Gastroesophageal sphincter (tissue), 3 donors: Measurements from ENCODE around the gene NPIPA5.

Experiments used
- EP300 ChIP-seq: sonication (generic); formaldehyde crosslinking; IDR thresholded peaks from one replicate; pipeline ENCODE4 v1.6.1; 2017; ENCODE audit warnings: antibody characterized with exemption, mild to moderate bottlenecking
- TF ChIP-seq, protein P1 (sequence below), 4 experiments: fragments of 200-600 bp in 2 of 4; fragments of 450-650 bp in 2 of 4; sonication (generic) in 1 of 4; IDR thresholded peaks; one replicate each; pipeline ENCODE4 v1.5.1; 2017 to 2019; ENCODE audit warnings: antibody characterized with exemption in 4 of 4, mild to moderate bottlenecking in 2 of 4, moderate library complexity in 2 of 4

- TF ChIP-seq, protein P1, sequence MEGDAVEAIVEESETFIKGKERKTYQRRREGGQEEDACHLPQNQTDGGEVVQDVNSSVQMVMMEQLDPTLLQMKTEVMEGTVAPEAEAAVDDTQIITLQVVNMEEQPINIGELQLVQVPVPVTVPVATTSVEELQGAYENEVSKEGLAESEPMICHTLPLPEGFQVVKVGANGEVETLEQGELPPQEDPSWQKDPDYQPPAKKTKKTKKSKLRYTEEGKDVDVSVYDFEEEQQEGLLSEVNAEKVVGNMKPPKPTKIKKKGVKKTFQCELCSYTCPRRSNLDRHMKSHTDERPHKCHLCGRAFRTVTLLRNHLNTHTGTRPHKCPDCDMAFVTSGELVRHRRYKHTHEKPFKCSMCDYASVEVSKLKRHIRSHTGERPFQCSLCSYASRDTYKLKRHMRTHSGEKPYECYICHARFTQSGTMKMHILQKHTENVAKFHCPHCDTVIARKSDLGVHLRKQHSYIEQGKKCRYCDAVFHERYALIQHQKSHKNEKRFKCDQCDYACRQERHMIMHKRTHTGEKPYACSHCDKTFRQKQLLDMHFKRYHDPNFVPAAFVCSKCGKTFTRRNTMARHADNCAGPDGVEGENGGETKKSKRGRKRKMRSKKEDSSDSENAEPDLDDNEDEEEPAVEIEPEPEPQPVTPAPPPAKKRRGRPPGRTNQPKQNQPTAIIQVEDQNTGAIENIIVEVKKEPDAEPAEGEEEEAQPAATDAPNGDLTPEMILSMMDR (IDR thresholded peaks at IDR 0.05): no peak
- no peak for TF ChIP-seq EP300
Observed at GRCh38 chr16:15399317-15399716, 21.2 kb upstream of the NPIPA5 start.
